GM23338 (cell line): ENCODE data around the gene TTBK2. TPM values are rescaled to one million over a fixed set of nuclear protein-coding genes. Genes with fewer than 3 reads are reported as not detected.

Source experiments
- ATAC-seq: fragments of 200-7000 bp; cut with Tn5 transposase; 3 replicates; pipeline ENCODE4 v1.9.1; 2020
- DNase-seq: peaks from one replicate; pipeline ENCODE4 v3.0.0-alpha.2; 2015; ENCODE audit warnings: low spot score
- H2AFZ ChIP-seq: fragments of 200-600 bp; sonication (generic); 2 replicates; pipeline ENCODE4 v1.8.0; 2016; ENCODE audit warnings: antibody characterized with exemption, mild to moderate bottlenecking, moderate library complexity
- H3F3A ChIP-seq: fragments of 200-600 bp; sonication (generic); replicated peaks from 2 replicates; pipeline ENCODE4 v1.8.0; 2017; ENCODE audit warnings: antibody characterized with exemption, mixed run types, low read depth
- H3K27ac ChIP-seq: fragments of 200-600 bp; sonication (generic); 2 replicates; pipeline ENCODE4 v1.6.1; 2016; ENCODE audit warnings: low read depth
- H3K27me3 ChIP-seq: fragments of 200-600 bp; sonication (generic); 2 replicates; pipeline ENCODE4 v1.8.0; 2016; ENCODE audit warnings: mild to moderate bottlenecking, mixed run types, moderate library complexity; ENCODE audit not compliant: insufficient read depth
- H3K36me3 ChIP-seq: fragments of 200-600 bp; sonication (generic); 2 replicates; pipeline ENCODE4 v1.8.0; 2016; ENCODE audit warnings: mild to moderate bottlenecking; ENCODE audit not compliant: insufficient read depth
- H3K4me1 ChIP-seq: fragments of 200-600 bp; sonication (generic); 2 replicates; pipeline ENCODE4 v1.8.0; 2016; ENCODE audit warnings: mild to moderate bottlenecking, moderate library complexity; ENCODE audit not compliant: insufficient read depth
- H3K4me2 ChIP-seq: fragments of 200-600 bp; sonication (generic); 2 replicates; pipeline ENCODE4 v1.7.1; 2017; ENCODE audit warnings: mixed run types
- H3K4me3 ChIP-seq: fragments of 200-600 bp; sonication (generic); 2 replicates; pipeline ENCODE4 v1.6.1; 2016; ENCODE audit warnings: mixed run types
- H3K79me2 ChIP-seq: fragments of 200-600 bp; sonication (generic); replicated peaks from 2 replicates; pipeline ENCODE4 v1.8.0; 2017; ENCODE audit warnings: mild to moderate bottlenecking; ENCODE audit not compliant: insufficient read depth
- H3K9me2 ChIP-seq: fragments of 200-600 bp; sonication (generic); 2 replicates; pipeline ENCODE4 v1.8.0; 2017; ENCODE audit not compliant: insufficient read depth
- H4K20me1 ChIP-seq: fragments of 200-600 bp; sonication (generic); replicated peaks from 2 replicates; pipeline ENCODE4 v1.8.0; 2017; ENCODE audit warnings: mild to moderate bottlenecking; ENCODE audit not compliant: insufficient read depth
- H3K27ac Mint-ChIP-seq: 2 replicates; pipeline ENCODE4 v1.8.0; 2020; ENCODE audit warnings: inconsistent platforms, mild to moderate bottlenecking, moderate library complexity, mixed read lengths
- H3K27me3 Mint-ChIP-seq: 3 replicates; pipeline ENCODE4 v1.8.0; 2022; ENCODE audit warnings: low read depth, mild to moderate bottlenecking, moderate library complexity, mixed read lengths, inconsistent platforms; ENCODE audit not compliant: insufficient read depth, poor library complexity
- H3K36me3 Mint-ChIP-seq: 3 replicates; pipeline ENCODE4 v1.8.0; 2021; ENCODE audit warnings: low read depth, mild to moderate bottlenecking, inconsistent platforms, moderate library complexity, mixed read lengths
- H3K4me1 Mint-ChIP-seq: 3 replicates; pipeline ENCODE4 v1.8.0; 2020; ENCODE audit warnings: mild to moderate bottlenecking, inconsistent platforms, mixed read lengths
- H3K4me3 Mint-ChIP-seq: 3 replicates; pipeline ENCODE4 v1.8.0; 2021; ENCODE audit warnings: moderate library complexity, mild to moderate bottlenecking, inconsistent platforms, mixed read lengths
- H3K9me3 Mint-ChIP-seq: 3 replicates; pipeline ENCODE4 v1.8.0; 2020; ENCODE audit warnings: moderate library complexity, mild to moderate bottlenecking, inconsistent platforms, mixed read lengths
- CREB1 ChIP-seq: fragments of 250-450 bp; sonication (Bioruptor Pico); IDR thresholded peaks from 2 replicates; pipeline ENCODE4 v1.5.0; 2020; ENCODE audit warnings: low read depth, mild to moderate bottlenecking, moderate library complexity
- ETS1 ChIP-seq: IDR thresholded peaks from 2 replicates; pipeline ENCODE4 v1.6.1; 2016; ENCODE audit warnings: antibody characterized with exemption
- EZH2phosphoT487 ChIP-seq: fragments of 200-600 bp; sonication (generic); IDR thresholded peaks from one replicate; pipeline ENCODE4 v1.8.1; 2018; ENCODE audit warnings: antibody characterized with exemption; ENCODE audit not compliant: unreplicated experiment
- JUNB ChIP-seq: IDR thresholded peaks from one replicate; pipeline ENCODE4 v1.6.1; 2016; ENCODE audit warnings: antibody characterized with exemption; ENCODE audit not compliant: unreplicated experiment
- NANOG ChIP-seq: IDR thresholded peaks from 2 replicates; pipeline ENCODE4 v1.6.1; 2016; ENCODE audit warnings: antibody characterized with exemption, borderline replicate concordance
- POLR2AphosphoS5 ChIP-seq: IDR thresholded peaks from 2 replicates; pipeline ENCODE4 v1.6.1; 2016; ENCODE audit warnings: antibody characterized with exemption, low read depth
- REST ChIP-seq: IDR thresholded peaks from one replicate; pipeline ENCODE4 v1.6.1; 2018; ENCODE audit warnings: antibody characterized with exemption; ENCODE audit not compliant: unreplicated experiment
- STAT1 ChIP-seq: IDR thresholded peaks from one replicate; pipeline ENCODE4 v1.6.1; 2016; ENCODE audit warnings: antibody characterized with exemption; ENCODE audit not compliant: unreplicated experiment
- ZNF331 ChIP-seq: fragments of 250-450 bp; sonication (Bioruptor Pico); IDR thresholded peaks from 2 replicates; pipeline ENCODE4 v1.5.0; 2020; ENCODE audit warnings: low read depth, mild to moderate bottlenecking, moderate library complexity
- ZNF462 ChIP-seq: fragments of 250-450 bp; sonication (Bioruptor Pico); IDR thresholded peaks from 2 replicates; pipeline ENCODE4 v1.5.0; 2020; ENCODE audit warnings: mild to moderate bottlenecking, moderate library complexity
- polyA plus RNA-seq: library from polyadenylated mRNA; unstranded; fragments of >200 nt; fragmentation: Nextera tagmentation; extraction: Ambion mirVana; gene quantifications from 2 replicates; pipeline ENCODE4 v1.2.1, GENCODE V29; 2016
- total RNA-seq: library from RNA; depleted of rRNA; stranded (reverse); fragments of >200 nt; shearing (Covaris generic); gene quantifications from 2 replicates; pipeline ENCODE4 v1.2.3, GENCODE V29; 2014

TTBK2 gene
- total and polyA plus RNA-seq, 2 experiments from 2014 or later = 5.8 to 15.9 TPM

- no peaks in the 10 kb centered on the region for H3K9me2 ChIP-seq
- Mint-ChIP-seq H3K4me3 (no peak overlapping the region), H3K27ac (no peak overlapping the region), H3K9me3 (no peaks in the 10 kb centered on the region), H3K36me3 (no peaks in the 10 kb centered on the region; the same call in 2 of the 3 replicates), H3K4me1 (peaks cover 5% of the 10 kb centered on the region; the same call in 2 of the 3 replicates), H3K27me3 (no peaks in the 10 kb centered on the region)
- no peak for TF ChIP-seq ZNF462 (CRISPR knock-in tag)
- TF ChIP-seq CREB1 (CRISPR knock-in tag) = no peak
- TF ChIP-seq JUNB = no peak
- TF ChIP-seq STAT1 = no peak
- no peak for TF ChIP-seq ZNF331 (CRISPR knock-in tag)
- TF ChIP-seq POLR2AphosphoS5 = no peak
- no peak for TF ChIP-seq REST
- no peak for TF ChIP-seq NANOG
- TF ChIP-seq EZH2phosphoT487 = no peak
- no peak for TF ChIP-seq ETS1
- no peaks in the 10 kb centered on the region for H3K79me2 ChIP-seq
- no peaks in the 10 kb centered on the region for H3F3A ChIP-seq
- H3K4me1 ChIP-seq = no peaks in the 10 kb centered on the region
- H3K27me3 ChIP-seq = no peaks in the 10 kb centered on the region
- H3K4me3 ChIP-seq = no peak overlapping the region
- H3K36me3 ChIP-seq = no peaks in the 10 kb centered on the region
- DNase-seq (no peak), ATAC-seq (no peak)
- no peak overlapping the region for H2AFZ ChIP-seq
- H4K20me1 ChIP-seq = no peaks in the 10 kb centered on the region; the same call in 1 of the 2 replicates
- no peak overlapping the region for H3K27ac ChIP-seq
- H3K4me2 ChIP-seq = no peak overlapping the region
Observed at GRCh38 chr15:42782716-42783115, 137.9 kb downstream of the TTBK2 start.
